Measurements from ENCODE around the gene SLC15A1. TPM values are rescaled to one million over a fixed set of nuclear protein-coding genes. Genes with fewer than 3 reads are reported as not detected.

The SLC15A1 gene
- total and polyA plus RNA-seq, 2 experiments from 2014 or later, result not detected

DNA sequence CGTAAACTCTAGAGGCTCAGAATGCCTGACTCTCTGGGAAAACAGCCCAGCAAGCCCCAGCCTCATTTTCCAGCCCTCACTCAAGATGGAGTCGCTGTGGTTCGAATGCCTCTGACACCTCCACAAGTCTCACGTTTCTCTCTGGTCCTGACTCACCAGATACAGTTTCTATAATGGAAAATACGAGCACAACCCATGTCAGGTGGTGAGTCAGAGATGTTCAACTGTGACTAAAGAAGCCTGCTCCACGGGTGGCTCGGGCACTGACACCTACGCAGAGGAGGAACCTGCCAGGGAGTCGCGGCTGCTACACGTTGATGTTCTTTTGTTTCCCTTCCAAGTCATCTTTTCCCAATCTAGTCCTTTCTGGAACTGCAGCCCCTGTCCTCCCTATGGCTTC lies 88.4 kb downstream of the SLC15A1 start:
- Histone ChIP-seq H3K9me3 (ENCODE audit: low read depth) (no peaks in the 10 kb centered on the region), H3K27me3 (no peaks in the 10 kb centered on the region), H3K27ac (no peak overlapping the region), H3K36me3 (no peaks in the 10 kb centered on the region), H3K4me1 (ENCODE audit: low read depth) (no peaks in the 10 kb centered on the region), H3K4me3 (no peak overlapping the region)
- TF ChIP-seq, protein P1, sequence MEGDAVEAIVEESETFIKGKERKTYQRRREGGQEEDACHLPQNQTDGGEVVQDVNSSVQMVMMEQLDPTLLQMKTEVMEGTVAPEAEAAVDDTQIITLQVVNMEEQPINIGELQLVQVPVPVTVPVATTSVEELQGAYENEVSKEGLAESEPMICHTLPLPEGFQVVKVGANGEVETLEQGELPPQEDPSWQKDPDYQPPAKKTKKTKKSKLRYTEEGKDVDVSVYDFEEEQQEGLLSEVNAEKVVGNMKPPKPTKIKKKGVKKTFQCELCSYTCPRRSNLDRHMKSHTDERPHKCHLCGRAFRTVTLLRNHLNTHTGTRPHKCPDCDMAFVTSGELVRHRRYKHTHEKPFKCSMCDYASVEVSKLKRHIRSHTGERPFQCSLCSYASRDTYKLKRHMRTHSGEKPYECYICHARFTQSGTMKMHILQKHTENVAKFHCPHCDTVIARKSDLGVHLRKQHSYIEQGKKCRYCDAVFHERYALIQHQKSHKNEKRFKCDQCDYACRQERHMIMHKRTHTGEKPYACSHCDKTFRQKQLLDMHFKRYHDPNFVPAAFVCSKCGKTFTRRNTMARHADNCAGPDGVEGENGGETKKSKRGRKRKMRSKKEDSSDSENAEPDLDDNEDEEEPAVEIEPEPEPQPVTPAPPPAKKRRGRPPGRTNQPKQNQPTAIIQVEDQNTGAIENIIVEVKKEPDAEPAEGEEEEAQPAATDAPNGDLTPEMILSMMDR (IDR thresholded peaks at IDR 0.05; ENCODE audit: low read depth, low read length), result no peak
- peak in 1 of 2 donors; percentile 21 for DNase-seq (ENCODE audit: low read depth in 1 of 2, low spot score in 1 of 2)

DNA sequence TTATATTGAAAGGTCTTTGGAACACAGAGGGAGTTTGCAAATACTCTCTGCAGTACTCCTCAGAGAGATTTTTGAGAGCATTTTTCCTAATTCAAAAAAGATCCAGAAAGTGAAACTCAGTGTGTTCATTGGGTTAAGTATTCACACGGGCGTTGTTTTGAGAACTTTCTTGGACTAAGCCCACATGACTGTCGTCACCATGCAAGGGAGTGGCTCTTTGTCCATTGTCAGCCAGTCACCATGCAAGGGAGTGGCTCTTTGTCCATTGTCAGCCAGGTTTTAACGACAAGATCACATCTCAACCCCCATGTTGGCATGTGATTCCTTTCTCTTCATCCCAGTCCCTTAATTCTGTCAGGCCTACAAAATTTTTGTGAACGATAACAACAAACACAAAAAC lies 94.3 kb downstream of the SLC15A1 start:
- no peak overlapping the region for H3K27ac ChIP-seq
- DNase-seq (ENCODE audit: low read depth in 1 of 2, low spot score in 1 of 2), result peak in 1 of 2 donors; percentile 13
- no peak overlapping the region for H3K4me3 ChIP-seq
- TF ChIP-seq, protein P1 (IDR thresholded peaks at IDR 0.05; ENCODE audit: low read depth, low read length), result no peak
- no peaks in the 10 kb centered on the region for H3K27me3 ChIP-seq
- no peaks in the 10 kb centered on the region for H3K9me3 ChIP-seq (ENCODE audit: low read depth)
- no peaks in the 10 kb centered on the region for H3K36me3 ChIP-seq
- H3K4me1 ChIP-seq (ENCODE audit: low read depth), result peaks cover 2% of the 10 kb centered on the region

DNA sequence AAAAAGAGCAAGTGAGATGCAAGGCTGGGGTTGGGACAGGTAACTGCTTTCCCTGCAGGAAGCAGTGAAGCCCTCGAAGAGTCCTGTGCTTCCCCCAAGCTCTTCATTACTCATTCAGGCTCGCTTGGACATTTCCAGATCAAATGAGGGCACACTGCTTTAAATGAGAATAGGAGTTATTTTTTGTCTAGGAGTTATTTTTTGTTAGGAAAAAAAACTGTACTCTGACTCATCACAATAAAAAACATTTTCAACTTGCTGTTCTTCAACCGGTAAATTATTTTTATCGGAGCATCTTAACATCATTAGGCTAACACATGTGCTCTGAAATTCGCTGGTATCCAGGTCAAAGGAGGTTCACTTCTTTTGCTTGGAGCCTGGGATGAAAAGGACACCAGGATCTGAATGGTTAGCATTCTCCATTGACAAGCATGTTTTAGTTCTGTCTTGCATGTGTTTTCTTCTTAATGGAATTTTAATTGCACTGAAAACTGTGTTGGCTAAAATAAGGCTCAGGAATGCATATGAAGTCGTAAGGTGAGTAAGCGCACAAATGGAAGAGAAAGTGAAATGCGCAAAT lies 94.9 kb downstream of the SLC15A1 start:
- Histone ChIP-seq H3K9me3 (ENCODE audit: low read depth) (no peaks in the 10 kb centered on the region), H3K27ac (no peak overlapping the region), H3K4me1 (ENCODE audit: low read depth) (peaks cover 3% of the 10 kb centered on the region), H3K4me3 (no peak overlapping the region), H3K27me3 (no peaks in the 10 kb centered on the region), H3K36me3 (no peaks in the 10 kb centered on the region)
- TF ChIP-seq, protein P1 (IDR thresholded peaks at IDR 0.05; ENCODE audit: low read depth, low read length), result no peak
- no peak for DNase-seq (ENCODE audit: low read depth in 1 of 2, low spot score in 1 of 2)

DNA sequence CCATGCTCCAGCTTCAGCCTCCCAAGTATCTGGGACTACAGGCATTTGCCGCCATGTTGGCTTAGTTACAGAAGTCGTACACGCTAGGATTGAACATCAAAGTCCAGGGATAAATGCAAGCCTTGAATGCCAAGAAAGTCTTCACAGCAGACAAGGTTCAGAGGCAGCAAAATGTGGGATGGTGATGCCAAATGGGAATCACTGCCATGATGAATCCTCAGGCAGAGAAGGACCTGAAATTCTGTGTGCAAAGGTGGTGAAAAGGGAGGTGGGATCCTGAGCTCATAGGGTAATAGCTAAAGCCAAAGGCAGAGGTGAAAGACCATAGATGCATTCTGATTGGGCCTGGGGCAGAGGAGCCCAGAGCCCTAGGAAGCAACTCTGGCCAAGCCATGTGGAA lies 96.2 kb downstream of the SLC15A1 start:
- TF ChIP-seq, protein P1 (IDR thresholded peaks at IDR 0.05; ENCODE audit: low read depth, low read length), result no peak
- Histone ChIP-seq H3K4me3 (no peak overlapping the region), H3K4me1 (ENCODE audit: low read depth) (peaks cover 3% of the 10 kb centered on the region), H3K36me3 (no peaks in the 10 kb centered on the region), H3K9me3 (ENCODE audit: low read depth) (no peaks in the 10 kb centered on the region), H3K27me3 (no peaks in the 10 kb centered on the region), H3K27ac (no peak overlapping the region)
- DNase-seq (ENCODE audit: low read depth in 1 of 2, low spot score in 1 of 2), result no peak

DNA sequence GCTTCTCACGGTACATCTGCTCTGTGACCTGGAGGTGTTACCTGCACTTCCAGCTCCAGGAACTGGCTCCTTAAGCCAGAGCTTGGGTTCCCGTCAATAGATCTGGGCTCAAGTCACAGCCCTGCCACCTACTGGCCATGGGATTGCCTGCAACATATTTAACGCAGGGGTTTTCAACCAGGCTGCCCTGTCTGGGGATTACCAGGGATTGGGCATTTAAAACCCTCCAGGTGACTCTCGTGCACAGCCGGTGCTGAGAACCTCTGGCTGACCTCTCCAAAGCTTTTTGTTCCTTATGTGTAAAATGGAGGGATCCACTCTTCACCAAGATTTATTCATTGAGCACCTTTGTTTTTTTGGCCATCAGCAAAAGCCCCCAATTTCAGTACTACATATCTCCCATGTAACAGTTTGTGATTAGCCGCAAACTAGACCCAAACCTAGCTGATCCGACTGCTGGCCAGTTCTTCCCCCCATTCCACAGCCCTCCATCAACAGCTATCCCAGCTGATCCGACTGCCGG lies 98.9 kb downstream of the SLC15A1 start:
- no peaks in the 10 kb centered on the region for H3K36me3 ChIP-seq
- no peaks in the 10 kb centered on the region for H3K27me3 ChIP-seq
- H3K4me1 ChIP-seq (ENCODE audit: low read depth), result peaks cover 3% of the 10 kb centered on the region
- no peak overlapping the region for H3K4me3 ChIP-seq
- DNase-seq (ENCODE audit: low read depth in 1 of 2, low spot score in 1 of 2), result peak; percentile 78 to 89
- no peaks in the 10 kb centered on the region for H3K9me3 ChIP-seq (ENCODE audit: low read depth)
- TF ChIP-seq, protein P1 (IDR thresholded peaks at IDR 0.05; ENCODE audit: low read depth, low read length), result peak; percentile 92
- H3K27ac ChIP-seq, result no peak overlapping the region

Measured in cardiac muscle cell (in vitro differentiated cells and primary cell).